Neuron (in vitro differentiated cells): ENCODE results near the gene PLD3.

Source experiments
- H2AFZ ChIP-seq: one replicate; pipeline ENCODE4 v1.6.1; 2013; ENCODE audit warnings: low read depth, mild to moderate bottlenecking, inconsistent platforms, low read length, moderate library complexity
- H3K27me3 ChIP-seq: one replicate; pipeline ENCODE4 v1.6.1; 2013; ENCODE audit warnings: low read length; ENCODE audit not compliant: insufficient read depth
- H3K36me3 ChIP-seq: one replicate; pipeline ENCODE4 v1.6.1; 2013; ENCODE audit warnings: low read length; ENCODE audit not compliant: insufficient read depth
- H3K4me1 ChIP-seq: one replicate; pipeline ENCODE4 v1.6.1; 2013; ENCODE audit warnings: low read length; ENCODE audit not compliant: insufficient read depth
- H3K4me3 ChIP-seq: 2 replicates; pipeline ENCODE4 v1.5.1; 2013; ENCODE audit warnings: mild to moderate bottlenecking, low read length, moderate library complexity
- H3K9me3 ChIP-seq: one replicate; pipeline ENCODE4 v1.6.1; 2013; ENCODE audit warnings: low read length

Gene PLD3

DNA sequence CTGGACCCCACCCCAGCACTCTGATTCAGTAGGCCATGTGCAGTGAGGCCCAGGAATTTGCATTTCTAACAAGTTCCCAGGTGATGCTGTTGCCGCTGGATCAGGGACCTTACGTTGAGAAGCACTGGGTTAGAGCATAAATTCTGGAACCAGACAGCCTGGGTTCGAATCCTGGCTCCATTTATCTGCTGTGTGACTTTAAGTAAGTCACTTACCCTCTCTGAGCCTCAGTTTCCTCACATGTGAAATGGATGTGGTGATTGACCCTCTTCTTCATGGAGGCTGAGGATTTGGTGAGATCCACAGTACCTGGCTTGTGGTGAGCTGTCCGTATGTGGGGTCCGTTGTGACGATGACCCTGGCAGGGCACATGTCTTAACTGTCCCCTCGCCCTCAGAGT, 25.6 kb downstream of the PLD3 start:
- Histone ChIP-seq H3K36me3 (peaks cover 65% of the 10 kb centered on the region), H3K9me3 (no peaks in the 10 kb centered on the region)

DNA sequence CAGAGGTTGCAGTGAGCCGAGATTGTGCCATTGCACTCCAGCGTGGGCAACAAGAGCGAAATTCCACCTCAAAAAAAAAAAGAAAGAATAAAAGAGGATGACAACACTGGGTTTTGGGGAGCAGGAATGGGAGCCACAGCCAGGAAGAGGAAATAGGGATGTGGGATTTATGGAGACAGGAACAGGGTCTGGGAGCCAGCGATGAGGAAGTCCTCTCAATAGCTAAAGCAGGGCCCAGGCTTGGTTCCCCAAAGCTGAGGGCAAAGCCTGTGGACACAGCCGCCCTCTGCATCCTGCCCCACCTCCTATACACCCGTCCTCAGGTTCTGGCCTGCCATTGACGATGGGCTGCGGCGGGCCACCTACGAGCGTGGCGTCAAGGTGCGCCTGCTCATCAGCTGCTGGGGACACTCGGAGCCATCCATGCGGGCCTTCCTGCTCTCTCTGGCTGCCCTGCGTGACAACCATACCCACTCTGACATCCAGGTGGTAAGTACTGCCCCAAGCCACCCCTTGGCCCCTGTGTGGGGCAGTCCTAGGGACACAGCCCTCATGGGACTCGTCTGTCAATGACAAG, 27.9 kb downstream of the PLD3 start:
- Histone ChIP-seq H3K27me3 (no peaks in the 10 kb centered on the region), H3K9me3 (no peaks in the 10 kb centered on the region), H3K4me3 (no peak overlapping the region), H3K4me1 (no peaks in the 10 kb centered on the region), H3K36me3 (peaks cover 45% of the 10 kb centered on the region), H2AFZ (no peak overlapping the region)

More for the DNA sequence above, 25.6 kb downstream of the PLD3 start:
- Histone ChIP-seq H3K4me1 (no peaks in the 10 kb centered on the region), H3K27me3 (no peaks in the 10 kb centered on the region), H2AFZ (no peak overlapping the region), H3K4me3 (no peak overlapping the region)

DNA sequence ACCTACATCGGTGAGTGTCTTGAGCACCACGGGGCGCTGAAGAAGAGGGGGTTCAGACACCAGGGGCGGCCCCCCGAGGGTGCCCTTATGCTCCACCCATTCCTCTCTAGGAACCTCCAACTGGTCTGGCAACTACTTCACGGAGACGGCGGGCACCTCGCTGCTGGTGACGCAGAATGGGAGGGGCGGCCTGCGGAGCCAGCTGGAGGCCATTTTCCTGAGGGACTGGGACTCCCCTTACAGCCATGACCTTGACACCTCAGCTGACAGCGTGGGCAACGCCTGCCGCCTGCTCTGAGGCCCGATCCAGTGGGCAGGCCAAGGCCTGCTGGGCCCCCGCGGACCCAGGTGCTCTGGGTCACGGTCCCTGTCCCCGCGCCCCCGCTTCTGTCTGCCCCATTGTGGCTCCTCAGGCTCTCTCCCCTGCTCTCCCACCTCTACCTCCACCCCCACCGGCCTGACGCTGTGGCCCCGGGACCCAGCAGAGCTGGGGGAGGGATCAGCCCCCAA, 29.4 kb downstream of the PLD3 start:
- H3K4me3 ChIP-seq, result no peak overlapping the region
- no peaks in the 10 kb centered on the region for H3K27me3 ChIP-seq
- no peaks in the 10 kb centered on the region for H3K4me1 ChIP-seq
- peaks cover 31% of the 10 kb centered on the region for H3K36me3 ChIP-seq
- no peaks in the 10 kb centered on the region for H3K9me3 ChIP-seq
- H2AFZ ChIP-seq, result no peak overlapping the region

DNA sequence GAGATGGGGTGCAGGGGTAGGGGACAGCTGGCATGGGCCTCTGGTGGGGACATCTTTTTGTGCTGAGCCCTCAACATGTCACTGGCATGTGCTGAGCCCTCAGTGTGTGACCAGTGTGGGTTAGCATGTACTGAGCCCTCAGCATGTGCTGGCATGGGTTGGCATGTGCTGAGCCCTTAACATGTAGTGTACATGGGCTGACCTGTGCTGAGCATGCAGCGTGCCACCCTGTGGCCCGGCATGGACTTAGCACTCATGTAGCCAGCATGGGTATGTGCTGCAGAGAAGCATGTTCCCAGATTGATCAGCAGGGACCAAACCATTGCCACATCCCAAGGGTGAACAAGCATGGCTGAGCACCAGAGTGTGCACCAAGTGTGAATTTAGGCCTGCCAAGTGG, 30.0 kb downstream of the PLD3 start:
- peaks cover 28% of the 10 kb centered on the region for H3K36me3 ChIP-seq
- H3K4me3 ChIP-seq, result no peak overlapping the region
- no peaks in the 10 kb centered on the region for H3K9me3 ChIP-seq
- H3K4me1 ChIP-seq, result no peaks in the 10 kb centered on the region
- H3K27me3 ChIP-seq, result no peaks in the 10 kb centered on the region
- H2AFZ ChIP-seq, result no peak overlapping the region

DNA sequence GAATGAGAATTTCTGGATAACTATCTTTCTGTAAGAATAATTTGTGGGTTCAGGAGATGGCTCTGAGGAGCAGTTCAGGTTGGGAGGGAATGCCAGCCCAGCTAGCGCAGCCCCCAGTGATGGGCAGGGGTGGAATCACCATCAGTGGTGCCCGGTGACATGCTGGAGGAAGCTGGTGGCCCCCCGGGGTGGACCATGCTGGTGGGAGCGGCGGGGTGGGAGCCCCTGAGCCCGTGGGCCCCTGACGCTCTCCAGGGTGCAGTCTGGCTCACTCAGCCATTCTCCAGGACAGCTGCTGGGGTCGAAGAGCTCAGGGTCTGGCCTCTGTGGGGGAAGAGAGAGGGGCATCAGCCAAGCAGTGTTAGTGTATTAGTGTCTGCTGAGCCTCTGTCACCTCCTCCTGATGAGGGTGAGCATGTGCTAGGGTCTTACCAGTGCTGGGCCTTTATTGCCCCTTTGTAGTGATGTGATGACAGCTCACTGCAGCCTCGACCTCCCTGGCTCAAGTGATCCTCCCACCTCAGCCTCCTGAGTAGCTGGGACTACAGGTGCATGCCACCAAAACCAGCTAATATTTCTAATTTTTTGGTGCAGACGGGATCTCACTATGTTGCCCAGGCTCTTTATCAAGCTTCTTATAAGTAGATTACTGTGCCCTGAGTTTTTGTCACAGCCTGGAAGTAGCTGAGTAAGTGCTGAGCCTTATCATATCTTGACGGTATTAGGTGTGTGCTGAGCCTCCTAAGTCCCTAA, 31.1 kb downstream of the PLD3 start:
- H3K4me1 ChIP-seq, result no peaks in the 10 kb centered on the region
- H3K36me3 ChIP-seq, result peaks cover 20% of the 10 kb centered on the region
- H3K4me3 ChIP-seq, result no peak overlapping the region
- no peaks in the 10 kb centered on the region for H3K9me3 ChIP-seq
- no peak overlapping the region for H2AFZ ChIP-seq
- no peaks in the 10 kb centered on the region for H3K27me3 ChIP-seq

DNA sequence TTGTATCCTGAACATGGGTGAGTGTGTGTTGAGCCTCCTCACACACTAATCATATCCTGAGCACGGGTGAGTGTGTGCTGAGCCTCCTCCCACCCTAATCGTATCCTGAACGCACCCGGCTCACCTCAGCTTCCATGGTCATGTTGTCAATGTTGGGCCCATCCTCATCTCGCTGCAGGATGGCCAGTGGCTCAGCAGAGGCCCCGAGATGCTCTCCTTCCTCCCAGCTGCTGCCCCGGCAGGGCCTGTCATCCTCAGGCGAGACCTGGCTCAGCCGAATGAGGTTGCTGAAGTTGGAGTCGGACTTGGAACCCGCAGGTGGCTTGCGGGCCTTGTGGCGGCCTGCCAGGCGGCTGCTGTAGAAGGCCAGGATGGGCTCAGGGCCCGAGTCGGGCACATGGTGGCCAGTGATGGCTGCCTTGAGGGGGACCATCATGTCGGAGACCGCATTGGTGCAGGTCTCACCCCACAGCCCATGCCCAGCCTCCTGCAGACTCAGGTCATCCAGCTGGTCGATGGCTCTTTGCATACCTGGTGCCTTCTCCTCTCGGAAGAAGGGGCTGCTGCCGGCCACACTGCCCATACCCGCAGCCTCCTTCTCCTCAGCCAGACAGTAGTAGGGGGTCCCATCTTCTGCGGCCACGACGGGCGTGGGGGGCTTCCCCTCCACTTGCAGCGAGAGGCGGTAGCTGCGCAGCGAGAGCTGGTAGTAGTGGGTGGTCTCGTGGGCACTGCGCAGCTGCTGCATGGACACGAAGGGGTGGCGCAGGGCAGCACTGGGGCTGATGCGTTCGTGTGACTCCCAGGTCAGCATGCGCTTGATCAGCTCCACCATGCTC, 31.9 kb downstream of the PLD3 start:
- no peaks in the 10 kb centered on the region for H3K9me3 ChIP-seq
- H2AFZ ChIP-seq, result no peak overlapping the region
- no peak overlapping the region for H3K4me3 ChIP-seq
- no peaks in the 10 kb centered on the region for H3K4me1 ChIP-seq
- H3K27me3 ChIP-seq, result no peaks in the 10 kb centered on the region
- H3K36me3 ChIP-seq, result peaks cover 19% of the 10 kb centered on the region

DNA sequence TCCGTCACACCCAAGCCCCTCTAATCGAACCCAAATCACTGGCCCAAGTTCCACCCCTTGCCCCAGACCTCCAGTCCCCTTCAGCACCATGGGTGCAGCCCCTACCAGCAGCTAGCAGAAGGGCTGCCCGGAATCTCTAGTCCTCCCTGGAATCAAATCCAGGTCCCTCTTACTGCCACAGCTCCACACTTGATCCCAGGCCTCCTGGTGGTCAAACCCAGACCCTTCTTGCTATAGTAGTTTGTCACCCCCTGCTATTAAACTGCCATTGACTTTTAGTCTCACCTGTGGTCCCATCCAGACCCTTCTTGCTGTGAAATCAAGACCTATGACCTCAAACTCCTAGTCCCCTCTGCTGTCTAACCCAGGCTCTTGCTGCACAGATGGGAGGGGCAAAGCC, 32.8 kb downstream of the PLD3 start:
- no peaks in the 10 kb centered on the region for H3K27me3 ChIP-seq

DNA sequence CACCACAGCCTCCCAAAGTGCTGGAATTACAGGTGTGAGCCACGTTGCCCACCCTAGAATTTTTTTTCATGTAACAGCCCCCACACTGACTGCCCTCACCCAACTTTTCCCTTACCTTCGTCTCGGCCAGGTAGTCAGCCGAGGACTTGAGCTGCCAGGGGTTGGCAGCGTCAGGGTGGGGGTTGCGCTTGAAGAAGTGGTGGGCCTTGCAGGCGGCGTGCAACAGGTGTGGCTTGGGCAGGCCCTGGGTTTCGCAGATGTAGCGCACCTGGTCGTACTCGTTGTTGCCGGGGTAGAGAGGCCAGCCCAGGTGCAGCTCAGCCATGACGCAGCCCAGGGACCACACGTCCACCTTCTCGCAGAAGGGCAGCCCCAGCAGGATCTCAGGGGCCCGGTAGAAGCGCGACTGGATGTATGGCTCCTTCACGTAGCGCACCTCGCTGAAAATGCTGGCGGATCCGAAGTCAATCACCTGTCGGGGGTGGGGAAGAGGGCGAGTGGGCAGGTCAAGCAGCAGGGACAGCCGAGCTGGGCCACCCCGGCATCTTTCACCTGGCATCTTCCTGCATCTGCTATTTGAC, 35.3 kb downstream of the PLD3 start:
- no peak overlapping the region for H3K4me3 ChIP-seq
- H2AFZ ChIP-seq, result no peak overlapping the region
- no peaks in the 10 kb centered on the region for H3K9me3 ChIP-seq
- no peaks in the 10 kb centered on the region for H3K27me3 ChIP-seq
- peaks cover 5% of the 10 kb centered on the region for H3K36me3 ChIP-seq
- H3K4me1 ChIP-seq, result no peaks in the 10 kb centered on the region

More for the DNA sequence above, 32.8 kb downstream of the PLD3 start:
- Histone ChIP-seq H2AFZ (no peak overlapping the region), H3K4me3 (no peak overlapping the region), H3K9me3 (no peaks in the 10 kb centered on the region), H3K36me3 (peaks cover 18% of the 10 kb centered on the region), H3K4me1 (no peaks in the 10 kb centered on the region)

DNA sequence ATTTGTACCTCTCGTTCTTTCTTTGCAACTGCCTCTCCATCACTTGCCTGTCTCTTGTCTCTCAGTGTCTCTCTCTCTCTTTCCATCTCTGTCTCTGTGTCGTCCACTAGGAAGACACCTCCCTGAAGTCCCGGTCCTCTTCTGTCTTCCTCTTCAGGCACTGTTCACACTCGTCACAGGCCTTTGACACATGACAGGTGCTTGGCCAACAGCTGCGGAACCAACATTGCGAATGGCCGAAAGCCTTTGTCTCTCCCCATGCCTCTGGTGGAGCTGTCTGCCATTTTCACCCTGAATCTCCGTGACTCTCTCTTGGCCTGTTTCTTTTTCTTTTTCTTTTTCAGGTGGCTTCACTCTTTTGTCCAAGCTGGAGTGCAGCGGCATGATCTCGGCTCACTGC, 38.7 kb downstream of the PLD3 start:
- no peak overlapping the region for H2AFZ ChIP-seq
- no peak overlapping the region for H3K4me3 ChIP-seq
- H3K9me3 ChIP-seq, result no peaks in the 10 kb centered on the region
- no peaks in the 10 kb centered on the region for H3K36me3 ChIP-seq
- H3K4me1 ChIP-seq, result no peaks in the 10 kb centered on the region
- H3K27me3 ChIP-seq, result no peaks in the 10 kb centered on the region

DNA sequence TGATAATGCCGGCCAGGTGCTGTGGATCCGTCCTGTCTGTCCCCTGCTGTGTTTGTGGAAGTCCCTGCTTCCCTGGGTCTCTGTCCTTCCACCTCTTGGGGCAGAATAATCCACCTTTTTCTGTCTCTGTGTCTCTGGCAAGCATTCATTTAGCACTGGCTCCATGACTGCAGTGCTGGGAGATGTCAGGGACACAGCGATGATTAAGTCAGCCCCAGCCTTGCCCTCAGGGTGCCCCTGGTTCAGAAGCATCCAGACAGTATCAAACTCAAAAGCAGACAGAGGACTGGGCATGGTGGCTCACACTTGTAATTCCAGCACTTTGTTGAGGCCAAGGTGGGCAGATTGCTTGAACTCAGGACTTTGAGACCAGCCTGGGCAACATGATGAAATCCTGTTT, 40.0 kb downstream of the PLD3 start:
- no peak overlapping the region for H2AFZ ChIP-seq
- H3K9me3 ChIP-seq, result no peaks in the 10 kb centered on the region
- no peak overlapping the region for H3K4me3 ChIP-seq
- no peaks in the 10 kb centered on the region for H3K27me3 ChIP-seq
- no peaks in the 10 kb centered on the region for H3K36me3 ChIP-seq
- no peaks in the 10 kb centered on the region for H3K4me1 ChIP-seq

DNA sequence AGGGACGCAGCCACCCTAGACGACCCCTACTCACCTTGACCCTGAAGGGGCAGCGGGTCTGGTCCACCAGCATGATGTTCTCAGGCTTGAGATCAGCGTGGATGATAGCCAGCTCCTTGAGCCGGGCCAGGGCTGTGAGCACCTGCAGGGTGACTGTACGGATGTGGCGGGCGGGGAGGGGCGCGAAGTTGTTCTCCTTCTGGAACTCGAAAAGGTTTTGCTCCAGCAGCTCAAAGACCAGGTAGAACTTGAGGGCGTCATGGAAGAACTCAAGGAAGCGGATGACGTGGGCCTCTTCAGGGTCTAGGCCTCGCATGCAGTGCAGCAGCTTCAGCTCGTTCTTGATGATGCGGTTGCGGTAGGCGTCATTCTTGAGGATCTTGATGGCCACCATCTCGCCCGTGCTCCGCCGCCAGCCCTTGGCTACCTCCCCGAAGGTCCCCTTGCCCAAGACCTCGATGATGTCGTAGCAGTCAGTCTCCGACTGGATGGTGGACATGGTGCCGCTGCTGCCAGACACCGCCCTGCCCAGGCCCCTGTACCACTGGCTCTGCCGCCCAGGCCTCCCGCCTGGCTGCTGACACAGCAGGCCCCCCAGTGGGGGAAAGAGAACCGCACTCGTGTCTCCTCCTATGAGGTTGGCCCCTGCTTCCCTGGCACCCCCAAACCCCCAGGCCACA, 41.0 kb downstream of the PLD3 start:
- Histone ChIP-seq H3K4me3 (no peak overlapping the region), H3K27me3 (no peaks in the 10 kb centered on the region), H3K9me3 (no peaks in the 10 kb centered on the region), H3K36me3 (no peaks in the 10 kb centered on the region), H2AFZ (no peak overlapping the region), H3K4me1 (no peaks in the 10 kb centered on the region)

DNA sequence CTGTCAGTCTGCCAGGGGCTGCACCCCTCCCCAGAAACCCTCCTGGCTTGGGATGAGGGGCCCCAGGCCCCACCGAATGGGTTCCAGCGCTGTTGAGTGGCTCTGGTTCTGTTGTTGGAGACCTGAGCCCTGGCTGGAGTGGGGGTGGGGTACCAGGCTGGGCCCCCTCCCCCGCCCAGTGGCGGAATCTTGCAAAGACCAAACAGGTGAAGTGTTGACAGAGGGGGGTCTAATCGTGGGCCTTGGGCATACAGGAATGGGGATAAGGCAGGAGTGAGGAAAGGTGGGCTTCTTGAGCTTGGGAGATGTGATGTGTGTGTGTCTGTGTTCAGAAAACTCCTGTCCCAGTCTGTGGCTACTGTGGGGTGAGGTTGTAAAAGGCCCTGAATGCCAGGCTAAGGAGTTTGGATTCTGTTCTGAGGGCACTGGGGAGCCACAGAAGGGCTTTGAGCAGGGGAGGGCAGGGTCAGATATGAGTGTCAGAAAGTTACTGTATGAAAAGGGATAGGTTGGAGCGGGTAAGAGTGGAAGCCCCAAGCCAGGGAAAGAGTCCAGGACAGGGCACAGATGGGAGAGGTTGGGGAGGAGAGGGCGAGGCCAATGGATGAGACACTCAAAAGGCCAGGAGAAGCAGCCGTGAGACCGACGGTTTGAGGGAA, 41.7 kb downstream of the PLD3 start, which contains the start of gene HIPK4:
TSS of gene HIPK4 (minus strand) at position 98 of the 659 bp plus-strand sequence. CDS start 279 bp downstream, outside the sequence.
- Histone ChIP-seq H3K27me3 (no peaks in the 10 kb centered on the region), H3K9me3 (no peaks in the 10 kb centered on the region), H3K36me3 (no peaks in the 10 kb centered on the region), H3K4me3 (no peak within 1 kb of the TSS), H3K4me1 (no peaks in the 10 kb centered on the region), H2AFZ (no peak within 1 kb of the TSS)
